Measurements from ENCODE around the gene SLC26A9. TPM values are rescaled to one million over a fixed set of nuclear protein-coding genes. Genes with fewer than 3 reads are reported as not detected.

SLC26A9 gene
- total RNA-seq, 1 donor from 2014 or later, result not detected

- DNase-seq, result no peak
These were observed 8.5 kb downstream of the SLC26A9 start for GRCh38 chr1:205934788-205935187.

DNA sequence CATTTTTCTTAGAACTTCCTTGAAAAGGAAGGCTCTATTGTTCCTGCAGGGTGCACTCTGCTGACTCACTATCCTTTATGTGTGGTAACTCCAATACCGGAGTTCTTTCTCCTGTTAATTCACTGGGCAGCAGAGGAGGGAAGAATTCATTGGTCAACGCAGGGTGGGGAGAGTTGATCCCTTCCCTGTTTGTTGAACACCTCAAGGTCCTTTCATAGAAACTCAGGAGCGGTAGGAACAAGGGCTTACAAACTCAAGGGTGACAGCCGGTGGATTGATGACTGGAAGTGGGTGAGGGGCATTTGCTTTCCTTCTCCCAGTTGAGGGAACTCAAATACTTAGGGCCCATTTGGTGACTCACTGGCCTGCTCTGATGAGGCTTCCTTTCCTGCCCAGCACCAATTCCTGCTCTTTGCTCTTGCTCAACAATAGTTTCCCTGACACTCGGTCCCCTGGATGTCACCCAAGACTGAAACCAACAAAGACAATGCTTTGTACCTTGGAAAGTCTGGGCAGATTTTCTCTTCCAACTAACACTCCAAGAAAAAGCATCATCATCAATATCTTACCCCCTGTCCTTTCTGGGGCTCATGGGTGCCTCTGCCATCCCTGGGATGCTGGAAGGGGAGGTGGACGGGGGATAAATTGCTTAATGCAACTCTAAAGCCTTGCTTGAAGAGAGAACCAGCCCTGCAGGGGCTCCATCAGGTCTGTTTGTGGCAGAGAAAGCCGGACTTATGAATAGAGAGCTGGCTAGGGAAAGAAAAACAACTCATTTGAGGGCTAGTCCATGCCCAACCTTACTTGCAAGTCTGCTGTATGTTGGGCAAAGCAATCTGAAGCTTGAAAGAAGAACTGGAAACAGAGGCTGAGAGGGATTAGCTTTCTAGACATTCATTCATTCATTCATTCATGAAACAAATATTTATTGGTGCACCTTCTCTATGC lies 9.3 kb downstream of the SLC26A9 start:
- Mint-ChIP-seq H3K4me1 (no peaks in the 10 kb centered on the region), H3K4me3 (no peak overlapping the region), H3K36me3 (ENCODE audit: low read depth) (no peaks in the 10 kb centered on the region), H3K9me3 (no peaks in the 10 kb centered on the region), H3K27me3 (peaks cover 26% of the 10 kb centered on the region), H3K27ac (no peak overlapping the region)
- DNase-seq (no peak), ATAC-seq (ENCODE audit: low read depth) (no peak)
- intact Hi-C loops (cut with micrococcal nuclease), result no loop called here
- POLR2A ChIA-PET, result no interaction called here
- CTCF ChIA-PET, result interaction anchor here (1.0 kb wide), 1 partner anchor 43 kb away, joined by 3 read pairs; no protein-coding TSS in a partner anchor
- TF ChIP-seq, protein P1, sequence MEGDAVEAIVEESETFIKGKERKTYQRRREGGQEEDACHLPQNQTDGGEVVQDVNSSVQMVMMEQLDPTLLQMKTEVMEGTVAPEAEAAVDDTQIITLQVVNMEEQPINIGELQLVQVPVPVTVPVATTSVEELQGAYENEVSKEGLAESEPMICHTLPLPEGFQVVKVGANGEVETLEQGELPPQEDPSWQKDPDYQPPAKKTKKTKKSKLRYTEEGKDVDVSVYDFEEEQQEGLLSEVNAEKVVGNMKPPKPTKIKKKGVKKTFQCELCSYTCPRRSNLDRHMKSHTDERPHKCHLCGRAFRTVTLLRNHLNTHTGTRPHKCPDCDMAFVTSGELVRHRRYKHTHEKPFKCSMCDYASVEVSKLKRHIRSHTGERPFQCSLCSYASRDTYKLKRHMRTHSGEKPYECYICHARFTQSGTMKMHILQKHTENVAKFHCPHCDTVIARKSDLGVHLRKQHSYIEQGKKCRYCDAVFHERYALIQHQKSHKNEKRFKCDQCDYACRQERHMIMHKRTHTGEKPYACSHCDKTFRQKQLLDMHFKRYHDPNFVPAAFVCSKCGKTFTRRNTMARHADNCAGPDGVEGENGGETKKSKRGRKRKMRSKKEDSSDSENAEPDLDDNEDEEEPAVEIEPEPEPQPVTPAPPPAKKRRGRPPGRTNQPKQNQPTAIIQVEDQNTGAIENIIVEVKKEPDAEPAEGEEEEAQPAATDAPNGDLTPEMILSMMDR (IDR thresholded peaks at IDR 0.05), result no peak

More at GRCh38 chr1:205934788-205935187, 8.5 kb downstream of the SLC26A9 start:
- no peak overlapping the region for H3K27ac Mint-ChIP-seq
- no peaks in the 10 kb centered on the region for H3K4me1 Mint-ChIP-seq
- H3K4me3 Mint-ChIP-seq, result no peak overlapping the region
- H3K27me3 Mint-ChIP-seq, result peaks cover 32% of the 10 kb centered on the region
- H3K9me3 Mint-ChIP-seq, result no peaks in the 10 kb centered on the region
- TF ChIP-seq, protein P1 (IDR thresholded peaks at IDR 0.05), result no peak
- ATAC-seq (ENCODE audit: low read depth), result no peak
- no peaks in the 10 kb centered on the region for H3K36me3 Mint-ChIP-seq (ENCODE audit: low read depth)
- ChIA-PET POLR2A (no interaction called here), CTCF (no interaction called here)
- intact Hi-C loops (cut with micrococcal nuclease), result no loop called here

DNA sequence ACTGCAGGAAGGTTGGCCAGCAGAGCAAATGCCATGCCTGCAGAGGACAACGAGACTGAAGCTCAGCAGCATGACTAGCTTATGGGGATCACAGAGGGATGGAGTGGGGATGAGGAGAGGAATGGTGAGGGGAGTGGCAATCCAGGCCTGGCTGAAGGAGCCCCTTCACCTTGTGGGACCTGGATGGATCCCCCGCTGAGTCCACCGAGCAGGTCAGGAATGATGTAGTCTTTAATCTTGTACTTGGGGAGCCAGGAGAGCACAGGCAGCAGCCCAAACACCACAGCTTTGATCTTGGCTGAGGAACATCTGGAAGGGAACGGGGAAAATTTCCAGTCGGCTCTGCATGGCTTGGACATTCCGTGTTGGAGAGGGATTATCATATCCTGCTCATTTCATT lies 10.5 kb downstream of the SLC26A9 start:
- ATAC-seq (ENCODE audit: low read depth), result no peak
- H3K36me3 Mint-ChIP-seq (ENCODE audit: low read depth), result no peaks in the 10 kb centered on the region
- no peak for DNase-seq
- no peak overlapping the region for H3K27ac Mint-ChIP-seq
- POLR2A ChIA-PET, result no interaction called here
- no peaks in the 10 kb centered on the region for H3K9me3 Mint-ChIP-seq
- CTCF ChIA-PET, result interaction anchor here (1.0 kb wide), 1 partner anchor 44 kb away, joined by 3 read pairs; no protein-coding TSS in a partner anchor
- intact Hi-C loops (cut with micrococcal nuclease), result no loop called here
- peaks cover 18% of the 10 kb centered on the region for H3K27me3 Mint-ChIP-seq
- H3K4me1 Mint-ChIP-seq, result no peaks in the 10 kb centered on the region
- TF ChIP-seq, protein P1 (IDR thresholded peaks at IDR 0.05), result no peak
- no peak overlapping the region for H3K4me3 Mint-ChIP-seq

DNA sequence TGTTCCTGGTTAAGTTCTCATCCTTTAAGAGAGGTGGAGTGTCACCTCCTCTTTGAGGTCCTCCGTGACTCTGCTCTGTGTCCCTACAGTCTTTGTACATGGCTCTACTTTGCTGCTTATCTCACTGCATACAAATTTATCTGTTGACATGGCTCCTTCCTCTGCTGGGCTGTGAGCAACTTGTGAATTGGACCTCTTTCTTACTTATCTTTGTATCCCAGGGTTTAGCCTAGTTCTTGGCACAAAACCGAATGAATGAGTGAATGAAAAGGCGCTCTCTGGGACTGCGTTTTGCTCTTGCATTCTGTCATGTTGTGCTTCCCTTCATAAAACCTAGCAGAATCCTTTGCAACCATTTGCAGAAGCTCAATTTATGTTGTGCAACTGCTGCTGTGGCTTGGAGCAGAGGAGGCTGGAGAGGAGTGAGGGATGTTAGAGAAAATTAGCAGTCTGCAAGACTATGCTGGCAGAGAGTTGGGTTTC lies 12.4 kb downstream of the SLC26A9 start:
- H3K9me3 Mint-ChIP-seq, result no peaks in the 10 kb centered on the region
- H3K4me1 Mint-ChIP-seq, result no peaks in the 10 kb centered on the region
- ATAC-seq (ENCODE audit: low read depth) (no peak), DNase-seq (no peak)
- intact Hi-C loops (cut with micrococcal nuclease), result no loop called here
- H3K27me3 Mint-ChIP-seq, result peaks cover 7% of the 10 kb centered on the region
- TF ChIP-seq, protein P1 (IDR thresholded peaks at IDR 0.05), result no peak
- POLR2A ChIA-PET, result no interaction called here
- no peak overlapping the region for H3K27ac Mint-ChIP-seq
- H3K36me3 Mint-ChIP-seq (ENCODE audit: low read depth), result no peaks in the 10 kb centered on the region
- CTCF ChIA-PET, result interaction anchor here (1.3 kb wide), 1 partner anchor 46 kb away, joined by 3 read pairs; no protein-coding TSS in a partner anchor
- H3K4me3 Mint-ChIP-seq, result no peak overlapping the region

DNA sequence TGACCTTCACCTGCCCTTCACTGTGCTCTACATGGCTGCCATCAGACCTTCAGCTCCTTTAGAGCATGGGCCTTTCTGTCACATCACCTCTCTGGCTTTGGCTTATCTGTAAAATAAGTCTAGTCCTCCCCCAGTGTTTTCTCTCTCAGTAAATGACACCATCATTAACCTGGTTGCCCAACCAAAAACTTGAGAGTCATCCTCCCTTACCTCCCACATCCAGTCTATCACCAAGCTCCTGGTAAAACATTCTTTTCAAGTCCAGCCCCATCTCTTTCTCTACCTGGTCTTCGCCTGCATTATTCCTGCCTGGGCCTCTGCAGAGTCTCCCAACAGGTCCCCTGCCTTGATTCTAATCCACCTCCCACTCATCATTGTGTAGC lies 13.1 kb downstream of the SLC26A9 start:
- no peak overlapping the region for H3K27ac Mint-ChIP-seq
- ATAC-seq (ENCODE audit: low read depth) (no peak), DNase-seq (no peak)
- H3K36me3 Mint-ChIP-seq (ENCODE audit: low read depth), result no peaks in the 10 kb centered on the region
- CTCF ChIA-PET, result interaction anchor here (1.1 kb wide), 1 partner anchor 47 kb away, joined by 3 read pairs; no protein-coding TSS in a partner anchor
- no peak overlapping the region for H3K4me3 Mint-ChIP-seq
- intact Hi-C loops (cut with micrococcal nuclease), result no loop called here
- H3K4me1 Mint-ChIP-seq, result no peaks in the 10 kb centered on the region
- H3K27me3 Mint-ChIP-seq, result peaks cover 7% of the 10 kb centered on the region
- TF ChIP-seq, protein P1 (IDR thresholded peaks at IDR 0.05), result no peak
- H3K9me3 Mint-ChIP-seq, result no peaks in the 10 kb centered on the region
- POLR2A ChIA-PET, result interaction anchor here (0.7 kb wide), 1 partner anchor 11 kb away, joined by 3 read pairs; no protein-coding TSS in a partner anchor
